HG02588 (cell line): ENCODE measurements around the gene B4GALT1.

ENCODE experiments used
- ATAC-seq: cut with Tn5 transposase; IDR thresholded peaks from one replicate; pipeline ENCODE4 v1.9.1; 2021; ENCODE audit warnings: mild to moderate bottlenecking, moderate library complexity; ENCODE audit not compliant: unreplicated experiment

B4GALT1 gene

DNA sequence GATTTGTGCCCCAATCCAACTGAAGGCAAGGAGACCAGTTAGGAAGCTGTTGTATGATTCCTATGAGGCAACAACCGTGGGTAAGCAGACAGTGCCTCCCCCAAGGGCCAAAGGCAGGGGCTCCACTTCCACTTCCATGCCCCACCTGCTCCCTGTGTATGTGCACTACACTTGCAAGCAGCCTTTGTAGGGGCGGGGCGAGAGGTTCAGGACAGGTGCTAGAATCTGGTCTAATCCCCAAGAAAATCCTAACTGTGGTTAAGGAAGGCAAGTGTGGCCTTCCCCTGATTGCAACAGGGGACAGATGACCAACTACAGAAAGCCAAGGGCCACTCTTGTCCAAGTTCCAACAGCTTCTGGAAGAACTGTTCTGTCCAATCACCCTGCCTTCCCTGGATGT is 41.7 kb downstream of the B4GALT1 start:
- ATAC-seq: no peak

DNA sequence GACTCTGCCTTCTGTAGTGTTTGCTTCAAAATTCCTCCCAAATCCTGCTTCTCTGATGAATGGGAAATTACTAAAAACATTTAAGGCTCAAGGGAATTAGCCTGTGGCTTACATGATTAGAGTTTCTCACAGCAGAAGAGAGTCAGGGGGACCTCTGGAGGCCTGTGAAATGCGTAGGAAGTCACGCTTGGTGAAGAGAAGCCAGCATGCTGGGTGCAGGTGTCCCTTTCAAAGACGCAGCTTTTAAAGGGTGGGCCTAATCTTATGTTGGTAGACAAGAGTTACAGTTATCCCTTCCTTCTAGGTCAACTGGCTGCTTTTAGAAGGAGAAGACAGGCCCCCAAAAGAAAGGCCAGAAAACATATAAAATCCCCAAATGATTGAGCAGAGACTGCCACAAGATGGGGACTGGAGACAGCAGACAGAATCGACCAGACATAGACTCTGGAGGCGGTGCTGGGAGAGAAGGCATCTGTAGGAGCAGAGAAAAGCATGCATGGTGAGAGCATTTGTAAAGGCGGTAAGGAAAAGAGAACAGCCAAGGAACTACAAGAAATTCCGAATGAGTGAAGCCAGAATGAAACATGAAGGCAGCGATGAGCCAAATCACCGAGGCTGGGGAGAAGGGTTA is 42.3 kb downstream of the B4GALT1 start:
- peak; percentile 60 for ATAC-seq

DNA sequence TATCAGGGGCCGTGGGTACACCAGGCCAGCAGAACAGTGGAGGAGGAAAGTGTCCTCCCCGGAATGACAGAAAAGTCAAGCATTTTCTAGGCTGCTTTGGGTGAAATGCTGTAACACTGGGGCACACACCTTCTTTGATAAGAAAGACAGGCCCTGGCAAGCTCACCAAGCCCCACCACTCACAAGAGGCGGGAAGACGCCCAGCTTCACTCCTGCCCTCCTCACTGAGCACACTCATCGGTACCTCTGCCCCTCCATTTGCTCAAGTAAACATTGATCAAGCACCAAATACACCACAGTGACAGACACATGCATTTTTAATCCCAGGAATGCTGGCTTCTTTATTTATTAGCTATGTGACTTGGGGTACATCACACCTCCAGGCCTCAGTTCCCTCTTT is 43.1 kb downstream of the B4GALT1 start:
- no peak for ATAC-seq

DNA sequence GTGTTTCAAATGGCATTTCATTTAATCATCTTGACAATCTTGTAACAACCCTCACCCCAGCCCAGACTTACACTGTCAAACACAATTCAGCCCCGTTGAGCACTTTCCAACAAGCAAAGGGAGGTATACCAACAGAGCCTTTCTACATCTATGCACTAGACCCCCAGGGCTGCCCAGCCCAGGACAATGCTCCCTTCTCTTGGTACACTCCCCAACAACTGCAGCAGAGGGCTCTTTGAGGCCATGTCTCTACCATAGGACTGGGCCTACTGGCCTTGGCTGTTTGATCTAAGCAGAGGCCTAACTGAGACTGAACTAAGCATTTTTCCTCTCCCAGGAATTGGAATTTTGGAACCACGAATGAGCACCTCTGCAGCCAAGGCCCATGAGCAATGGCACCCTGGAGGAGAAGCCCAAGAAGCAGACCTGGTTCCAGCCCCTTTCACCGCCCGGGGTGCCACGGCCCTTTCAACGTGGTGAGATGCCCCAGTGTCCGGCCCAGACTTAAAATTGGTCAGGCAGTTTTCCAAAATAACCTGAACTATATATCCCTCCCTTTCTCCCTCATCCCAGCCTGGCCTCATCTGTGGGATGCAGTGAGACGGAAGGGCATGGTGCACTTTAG is 43.6 kb downstream of the B4GALT1 start:
- no peak for ATAC-seq

DNA sequence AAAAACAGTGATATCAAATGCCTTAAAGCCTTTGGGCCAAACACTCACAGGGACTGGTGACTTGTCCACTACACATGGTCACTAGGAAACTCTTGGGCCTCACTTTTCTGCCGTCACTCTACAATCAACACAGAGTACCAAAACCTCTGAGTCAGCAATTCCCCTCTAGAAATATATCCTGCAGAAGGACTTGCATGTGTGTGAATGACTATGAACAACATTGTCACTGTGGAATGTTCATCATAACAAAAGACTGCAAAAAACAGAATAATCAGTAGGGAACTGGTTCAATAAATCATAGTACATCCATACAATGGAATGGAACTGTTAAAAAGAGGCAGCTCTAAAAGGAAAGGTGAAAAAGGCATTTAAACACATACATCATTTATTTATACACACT is 46.5 kb downstream of the B4GALT1 start:
- ATAC-seq: no peak

DNA sequence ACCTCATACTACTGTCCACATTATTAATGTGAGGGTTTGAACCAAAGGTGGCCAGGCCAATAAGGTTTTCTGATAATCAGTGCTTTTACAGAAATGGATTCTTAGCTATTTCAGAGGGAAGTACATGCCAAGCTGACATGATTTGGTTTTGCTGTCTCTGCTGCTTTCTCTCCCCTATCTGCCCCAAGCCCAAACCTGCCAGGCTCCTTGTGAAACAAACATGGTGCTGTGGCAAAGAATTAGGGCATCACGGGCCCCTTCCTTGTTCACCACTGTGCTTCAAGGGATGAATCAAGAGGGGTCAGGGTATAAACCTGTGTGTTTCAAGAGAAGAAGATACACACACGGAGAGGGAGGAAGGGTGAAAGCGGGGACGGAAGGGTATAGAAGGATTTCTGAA is 49.3 kb downstream of the B4GALT1 start:
- ATAC-seq: no peak

DNA sequence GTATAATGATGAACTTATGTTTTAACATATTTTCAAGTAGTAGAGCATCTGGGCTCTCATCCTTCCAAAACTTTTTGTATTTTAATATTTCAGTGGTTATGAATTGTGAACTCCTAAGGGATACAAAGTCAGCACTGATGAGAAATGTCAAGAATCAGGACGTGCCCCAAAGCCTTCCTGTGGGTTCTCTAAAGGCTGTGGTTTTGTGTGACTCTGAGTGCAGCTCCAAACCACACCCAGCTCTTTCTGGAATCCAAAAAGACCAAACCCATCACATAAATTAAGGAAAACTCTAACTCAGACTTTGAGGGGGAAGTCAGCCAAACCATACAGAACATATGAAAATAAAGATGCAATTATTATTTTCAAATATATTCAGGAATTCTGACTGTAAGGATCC is 49.8 kb downstream of the B4GALT1 start:
- no peak for ATAC-seq

DNA sequence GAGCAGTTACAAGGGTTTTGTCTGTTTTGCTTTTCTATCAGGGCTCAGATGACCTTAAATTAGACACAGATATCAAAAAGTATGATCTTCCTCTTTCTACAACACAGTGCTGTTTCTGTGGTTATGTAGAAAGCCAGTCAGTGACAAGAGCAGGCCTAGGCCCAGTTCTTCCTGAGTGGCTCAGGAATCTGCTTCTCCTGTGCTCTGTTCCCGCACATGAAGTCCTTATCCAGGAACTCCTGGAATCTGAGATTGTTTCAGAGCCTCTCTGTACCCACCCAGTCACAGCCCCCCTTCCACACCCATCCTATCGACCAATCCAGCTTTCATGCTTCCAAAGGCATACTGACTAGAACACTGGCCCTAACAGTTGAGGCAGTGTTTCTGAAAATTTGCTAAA is 50.3 kb downstream of the B4GALT1 start:
- ATAC-seq: no peak

DNA sequence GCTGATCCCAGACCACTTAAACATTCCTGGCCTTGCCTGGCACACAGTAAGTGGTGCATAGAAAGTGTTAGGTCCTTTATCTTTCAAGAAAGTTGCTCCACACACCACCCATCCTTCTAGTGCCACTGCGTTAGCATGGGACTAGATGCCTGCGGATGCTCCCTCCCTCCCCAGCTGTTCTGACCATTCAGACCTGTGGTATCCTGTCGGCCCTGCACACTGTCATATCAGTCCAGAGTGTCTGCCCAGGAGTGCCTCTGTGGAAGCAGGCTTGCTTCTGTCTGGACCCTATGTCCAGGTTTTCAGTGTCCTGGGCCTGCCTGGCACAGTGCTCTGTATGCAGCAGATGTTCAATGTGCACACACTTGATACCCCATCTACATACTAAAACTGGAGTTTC is 52.4 kb downstream of the B4GALT1 start:
- ATAC-seq: no peak

DNA sequence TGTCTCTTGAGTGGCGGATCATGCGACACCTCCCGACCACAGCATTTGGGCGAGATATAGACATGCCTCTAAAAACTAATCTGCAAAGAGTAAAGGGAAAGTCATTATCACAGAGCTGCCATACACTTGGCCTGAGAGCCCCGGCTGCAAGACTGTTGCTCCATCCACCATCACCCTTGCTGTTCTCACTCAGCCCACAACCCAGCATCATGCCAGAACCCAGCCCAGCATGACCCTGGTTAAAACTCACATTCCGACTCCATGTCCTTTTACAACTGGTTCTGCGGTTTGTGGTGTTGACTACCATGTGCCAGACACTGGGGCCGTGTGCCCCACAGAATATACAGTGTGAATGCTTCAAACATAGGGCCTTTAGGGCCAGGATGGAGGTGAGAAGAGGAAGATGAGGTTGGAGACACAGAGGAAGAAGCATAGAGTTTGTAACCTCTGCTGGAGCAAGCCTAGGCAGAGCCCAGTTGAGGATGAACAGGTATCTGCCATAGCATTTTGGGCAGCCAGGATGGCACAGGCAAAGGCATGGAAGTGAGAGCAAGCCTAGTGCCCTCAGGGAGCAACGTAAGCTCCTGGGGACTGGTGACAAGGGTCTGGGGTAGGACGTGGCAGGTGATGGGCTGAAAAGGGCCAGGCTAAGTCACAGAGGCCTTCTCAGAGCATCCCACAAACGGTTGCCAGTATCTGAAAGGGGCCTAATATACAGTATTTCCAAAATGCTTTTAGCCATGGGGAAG is 53.2 kb downstream of the B4GALT1 start:
- ATAC-seq: no peak

DNA sequence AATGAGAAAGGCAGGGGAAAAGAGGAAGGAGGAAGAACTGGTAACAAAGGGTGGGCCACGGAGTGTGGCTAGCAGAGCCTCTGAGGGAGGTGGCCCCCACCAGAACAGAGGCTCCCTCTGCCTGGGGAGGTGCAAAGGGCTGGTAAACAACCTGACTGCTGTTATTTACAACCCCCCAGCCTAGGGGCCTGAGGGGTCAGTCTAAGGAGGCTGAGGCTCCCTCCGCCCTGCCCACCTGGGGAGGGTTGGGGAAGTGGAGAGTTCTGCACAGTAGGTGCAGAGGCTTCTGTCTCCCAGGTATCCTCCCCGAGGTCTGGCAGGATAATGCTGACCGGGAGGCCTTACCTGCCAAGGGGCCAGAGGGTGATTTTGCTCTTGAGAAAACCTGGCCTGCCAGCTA is 55.0 kb downstream of the B4GALT1 start:
- no peak for ATAC-seq

DNA sequence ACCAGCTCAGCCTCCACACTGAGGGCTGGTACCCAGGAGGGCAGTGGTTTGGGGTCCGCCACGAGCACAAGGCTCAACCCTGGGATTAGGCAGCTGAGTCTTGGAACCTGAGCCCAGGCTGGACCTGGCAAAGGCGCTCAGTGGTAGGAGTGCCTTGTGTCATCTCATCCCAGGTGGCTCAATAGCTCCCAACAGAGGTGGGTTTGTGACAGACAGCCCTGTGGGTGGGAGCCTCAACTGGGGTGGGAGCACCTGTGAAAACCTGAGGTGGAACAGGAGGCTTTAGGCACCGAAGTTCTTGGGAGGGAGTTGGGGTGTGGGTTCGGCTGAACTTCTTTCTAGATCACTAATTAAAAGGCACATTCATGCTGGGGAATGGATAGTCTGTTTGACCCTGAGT is 55.5 kb downstream of the B4GALT1 start:
- no peak for ATAC-seq

DNA sequence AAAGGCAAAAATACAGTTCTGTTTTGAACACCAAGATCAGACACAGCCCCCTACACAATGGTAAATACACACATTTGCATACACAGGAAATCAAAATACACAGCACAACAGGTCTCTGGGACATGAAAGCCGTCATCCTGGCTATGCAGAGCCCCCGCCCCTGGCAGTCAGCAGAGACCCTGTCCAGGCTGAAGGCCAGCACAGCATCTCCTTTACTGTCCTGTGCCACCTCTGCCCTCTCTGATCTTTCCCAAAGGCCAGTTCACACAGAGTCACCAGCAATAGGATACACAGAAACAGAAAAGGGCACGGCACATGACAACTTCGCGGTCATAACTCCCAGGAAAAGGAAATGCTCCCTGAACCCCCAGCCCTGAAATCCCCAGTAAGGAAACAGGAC is 56.5 kb downstream of the B4GALT1 start:
- ATAC-seq: no peak

DNA sequence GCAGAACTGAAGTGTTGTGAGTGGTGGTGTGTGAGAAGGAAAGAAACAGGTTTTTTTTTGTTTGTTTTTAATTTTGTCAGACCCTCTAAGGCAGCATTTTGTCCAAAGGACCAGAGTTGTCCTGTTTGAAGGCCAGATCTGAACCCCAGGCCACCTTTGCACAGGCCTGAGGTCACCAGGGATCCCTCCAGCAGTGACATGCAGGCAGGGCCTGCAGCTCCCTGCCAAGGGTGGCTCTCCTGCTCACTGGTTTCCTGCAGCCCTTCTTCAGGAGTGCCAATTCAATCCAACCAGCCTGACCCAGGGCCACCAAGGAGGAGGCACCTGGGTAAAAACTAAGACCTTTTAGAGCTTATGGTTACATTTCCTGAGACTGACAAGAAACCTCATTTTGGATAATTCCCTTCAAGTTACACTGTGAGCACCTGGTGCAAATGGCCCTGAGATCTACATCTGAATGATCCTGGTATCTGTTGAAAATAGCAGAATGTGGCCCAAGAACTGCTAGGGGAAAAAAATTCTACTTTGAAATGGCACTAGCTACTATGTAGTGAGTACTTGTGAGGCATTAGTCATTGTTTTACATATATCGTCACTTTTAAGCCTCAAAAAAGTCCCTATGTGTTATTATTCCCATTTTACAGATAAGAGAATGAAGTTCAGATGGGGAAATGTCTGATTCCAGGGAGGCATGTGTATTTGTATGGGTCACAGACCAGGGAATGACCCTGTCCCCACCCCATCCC is 57.1 kb downstream of the B4GALT1 start:
- no peak for ATAC-seq

DNA sequence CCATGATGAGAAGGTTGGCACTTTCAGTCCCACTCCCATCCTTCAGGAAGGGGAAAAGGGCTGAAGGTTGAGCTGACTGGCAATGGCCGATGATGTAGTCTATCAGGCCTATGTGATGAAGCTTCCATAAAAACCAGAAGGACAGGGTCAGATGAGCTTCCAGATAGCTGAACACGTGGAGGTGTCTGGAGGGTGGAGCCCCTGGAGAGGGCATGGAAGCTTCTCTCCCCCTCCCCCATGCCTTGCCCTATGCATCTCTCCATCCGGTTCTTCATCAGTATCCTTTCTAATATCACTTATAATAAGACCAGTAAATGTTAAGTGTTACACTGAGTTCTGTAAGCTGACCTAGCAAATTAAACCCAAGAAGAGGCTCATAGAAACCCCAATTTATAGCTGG is 58.0 kb downstream of the B4GALT1 start:
- ATAC-seq: no peak

DNA sequence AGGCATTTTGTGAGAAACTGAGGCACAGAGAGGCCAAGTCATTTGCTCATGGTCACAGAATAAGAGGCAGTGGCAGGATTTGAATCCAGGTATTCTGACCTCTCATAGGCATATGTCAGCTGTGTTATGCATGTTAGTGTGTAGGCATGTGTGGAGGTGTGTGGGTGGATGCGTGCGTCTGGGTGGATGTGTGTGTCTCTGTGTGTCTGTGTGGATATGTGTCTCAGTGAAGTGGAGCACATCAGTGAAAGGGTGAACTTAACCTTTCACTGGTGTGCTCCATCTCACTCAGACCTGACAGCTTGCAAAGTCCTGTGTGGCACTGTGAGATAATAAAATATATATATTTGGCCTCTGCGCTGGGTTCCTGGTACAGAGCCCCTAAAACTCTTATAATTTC is 58.7 kb downstream of the B4GALT1 start:
- ATAC-seq: no peak

DNA sequence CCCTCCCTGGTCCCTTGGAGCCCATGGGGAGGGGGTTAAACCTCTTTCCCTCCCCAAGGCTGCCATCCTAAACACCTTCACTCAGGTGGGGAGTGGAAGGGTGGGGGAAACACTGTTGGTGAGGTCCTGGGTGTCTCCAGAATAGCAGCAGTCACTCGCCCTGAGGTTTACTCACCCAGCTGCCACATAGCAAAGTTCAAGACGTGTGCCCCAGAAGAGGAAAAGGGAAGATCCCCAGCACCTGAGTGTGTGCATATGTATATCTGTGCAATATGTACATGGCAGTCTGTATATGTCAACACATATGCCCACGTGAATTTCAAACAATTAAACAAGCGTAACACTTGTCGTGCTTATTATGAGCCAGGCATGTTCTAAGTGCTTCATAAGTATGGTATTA is 59.4 kb downstream of the B4GALT1 start:
- no peak for ATAC-seq

DNA sequence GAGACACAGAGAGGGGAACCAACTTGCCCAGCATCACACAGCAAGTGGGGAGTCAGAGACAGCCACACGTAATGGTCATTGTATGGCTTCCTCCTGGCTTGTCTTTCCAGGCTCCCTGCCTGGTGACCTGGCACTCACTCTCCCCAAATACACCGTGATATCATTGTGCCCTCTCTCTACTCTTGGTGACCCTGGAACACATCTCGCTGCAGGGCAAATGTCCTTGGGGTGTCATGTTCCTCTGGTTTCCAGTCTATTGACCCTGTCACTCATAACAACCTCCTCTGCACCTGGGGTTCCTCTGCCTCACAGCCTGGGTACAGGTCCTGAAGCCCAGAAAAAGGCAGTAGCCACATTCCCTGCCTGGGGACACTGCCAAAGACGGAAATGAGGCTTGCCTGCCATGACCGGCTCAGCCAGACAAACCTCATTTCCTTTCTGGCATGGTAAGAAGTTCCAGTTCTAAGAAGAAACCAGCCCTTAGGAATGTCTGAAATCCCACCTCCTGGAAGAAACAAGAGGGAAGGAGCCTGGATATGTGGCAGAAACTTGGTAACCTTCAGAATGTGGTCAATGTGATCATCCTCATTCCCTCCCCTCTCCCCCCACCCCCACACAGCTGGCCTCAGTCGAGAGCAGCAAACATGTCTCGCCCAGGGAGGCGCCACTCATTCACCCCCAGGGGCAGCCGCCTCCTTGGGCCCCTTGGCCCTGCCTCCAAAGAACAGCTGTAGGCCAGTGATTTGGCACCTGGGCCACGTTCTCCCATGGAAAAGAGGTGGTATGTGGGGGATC is 60.1 kb downstream of the B4GALT1 start:
- no peak for ATAC-seq

DNA sequence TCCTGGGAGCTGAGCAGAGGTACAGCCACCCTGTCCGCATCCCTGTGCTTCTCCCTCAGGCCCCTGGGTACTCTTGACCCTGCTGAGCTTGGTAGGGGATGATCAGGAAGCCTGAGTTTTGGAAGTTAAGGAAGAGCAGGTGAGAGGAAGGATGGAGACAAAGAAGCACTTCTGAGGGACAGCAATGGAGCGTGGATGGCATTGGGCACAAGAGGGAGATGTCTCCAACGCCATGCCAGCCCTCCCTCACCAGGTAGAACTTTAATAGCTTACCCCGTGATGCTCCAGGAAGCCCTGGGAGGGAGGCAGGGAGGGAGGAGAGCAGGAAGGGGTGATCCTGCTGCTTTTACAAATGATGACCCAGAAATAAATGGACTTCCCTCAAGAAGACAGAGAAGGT is 60.8 kb downstream of the B4GALT1 start:
- ATAC-seq: no peak

DNA sequence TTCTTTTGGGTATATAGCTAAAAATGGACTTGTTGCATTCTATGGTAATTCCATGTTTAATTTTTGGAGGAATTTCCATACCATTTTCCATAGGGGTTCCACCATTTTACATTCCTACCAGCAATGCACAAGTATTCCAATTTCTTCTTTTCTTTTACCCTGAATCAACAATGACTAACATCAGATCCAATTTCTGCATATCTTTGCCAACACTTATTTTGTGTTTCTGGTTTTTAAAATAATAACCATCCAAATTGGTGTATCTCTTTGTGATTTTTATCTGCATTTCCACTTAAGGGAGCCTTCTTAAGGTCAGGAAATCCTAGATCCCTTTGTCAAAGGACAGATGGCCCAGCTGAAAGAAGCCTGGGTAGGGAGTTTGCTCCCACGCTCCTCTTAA is 61.2 kb downstream of the B4GALT1 start:
- ATAC-seq: no peak

DNA sequence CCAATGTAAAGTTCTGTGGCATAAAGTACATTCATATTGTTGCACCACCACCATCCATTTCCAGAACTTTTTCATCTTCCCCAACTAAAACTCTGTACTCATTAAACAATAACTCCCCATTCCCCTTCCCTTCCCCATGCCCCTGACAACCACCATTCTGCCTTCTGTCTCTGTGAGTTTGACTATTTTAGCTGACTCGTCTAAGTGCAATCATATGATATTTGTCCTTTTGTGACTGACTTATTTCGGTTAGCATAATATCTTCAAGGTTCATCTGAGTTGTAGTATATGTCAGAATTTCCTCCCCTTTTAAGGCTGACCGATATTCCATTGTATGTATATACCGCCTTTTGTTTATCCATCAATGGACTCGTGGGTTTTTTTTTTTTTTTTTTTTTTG is 61.6 kb downstream of the B4GALT1 start:
- no peak for ATAC-seq
